GM21825 (cell line): Measurements from ENCODE around the gene SNX7.

Experiments used
- ATAC-seq: cut with Tn5 transposase; IDR thresholded peaks from one replicate; pipeline ENCODE4 v1.9.1; 2021; ENCODE audit warnings: mild to moderate bottlenecking, moderate library complexity; ENCODE audit not compliant: unreplicated experiment

Gene SNX7

DNA sequence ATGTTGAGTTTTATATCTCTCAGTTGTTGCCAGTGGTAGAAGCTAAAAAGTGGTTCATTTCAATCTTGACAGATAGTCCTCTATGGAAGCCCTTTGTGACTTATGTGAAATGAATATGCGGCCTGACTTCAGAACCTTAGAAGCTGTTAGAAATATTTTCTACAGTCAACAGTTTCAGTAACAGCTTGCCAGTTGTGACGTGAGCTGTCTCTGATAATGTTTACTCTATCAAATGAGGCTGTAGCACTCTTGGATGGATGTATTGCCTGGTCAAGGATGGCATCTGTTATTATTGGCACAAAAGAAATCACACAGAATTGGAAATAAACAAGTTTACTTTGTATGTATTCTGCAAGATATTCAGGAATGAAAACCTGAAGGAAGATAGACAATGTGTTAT, 31.9 kb downstream of the SNX7 start:
- no peak for ATAC-seq

DNA sequence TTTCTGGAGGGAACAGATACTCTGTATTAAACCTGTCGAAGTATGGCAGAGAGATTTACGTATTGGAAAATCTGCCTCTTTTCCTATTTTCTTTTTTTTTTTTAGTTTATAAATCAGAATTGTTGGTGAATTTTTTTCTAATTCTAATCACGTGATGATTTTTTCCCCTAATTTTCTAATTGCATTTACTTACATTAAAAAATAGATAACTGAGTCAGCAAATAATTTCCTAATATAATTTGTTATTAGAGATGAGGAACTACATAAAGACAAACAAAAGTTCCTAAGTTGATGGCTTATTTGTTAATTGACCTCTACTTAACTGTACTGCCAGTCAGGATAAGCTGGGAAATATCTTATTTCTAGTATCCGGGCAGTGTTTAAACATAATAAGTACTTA, 34.6 kb downstream of the SNX7 start:
- no peak for ATAC-seq

DNA sequence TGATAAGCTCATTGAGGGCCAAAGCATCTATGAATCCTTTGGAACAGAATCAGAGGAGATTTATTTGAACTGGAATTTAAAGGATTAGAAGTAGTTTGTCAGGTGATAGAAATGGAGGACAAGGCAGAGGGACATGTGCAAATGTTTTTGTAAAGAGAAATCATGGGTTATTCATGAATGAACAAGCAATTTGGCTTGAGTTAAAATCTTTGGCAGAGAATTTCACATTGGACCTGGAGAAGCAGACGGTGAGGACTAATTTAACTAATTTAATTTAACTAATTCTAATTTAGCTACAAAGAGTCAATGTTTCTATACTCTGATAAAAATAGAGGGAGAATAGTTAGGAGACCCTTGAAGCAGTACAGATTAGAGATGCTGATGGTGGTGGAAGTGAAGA, 36.3 kb downstream of the SNX7 start:
- ATAC-seq, result no peak

DNA sequence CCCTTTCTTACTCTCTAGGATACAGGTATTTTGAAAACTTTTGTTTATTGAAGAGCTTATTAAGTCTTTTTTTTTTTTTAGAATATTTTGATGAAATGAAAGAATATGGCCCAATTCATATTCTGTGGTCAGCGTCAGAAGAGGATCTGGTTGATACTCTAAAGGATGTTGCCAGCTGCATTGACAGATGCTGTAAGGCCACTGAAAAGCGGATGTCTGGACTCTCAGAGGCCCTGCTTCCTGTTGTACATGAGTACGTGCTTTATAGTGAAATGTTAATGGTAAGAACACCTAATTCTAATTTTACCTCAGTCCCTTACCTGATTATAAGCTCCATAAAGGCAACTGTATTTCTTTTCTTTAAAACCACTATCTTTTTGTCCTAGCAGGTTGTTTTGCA, 37.1 kb downstream of the SNX7 start:
- no peak for ATAC-seq

DNA sequence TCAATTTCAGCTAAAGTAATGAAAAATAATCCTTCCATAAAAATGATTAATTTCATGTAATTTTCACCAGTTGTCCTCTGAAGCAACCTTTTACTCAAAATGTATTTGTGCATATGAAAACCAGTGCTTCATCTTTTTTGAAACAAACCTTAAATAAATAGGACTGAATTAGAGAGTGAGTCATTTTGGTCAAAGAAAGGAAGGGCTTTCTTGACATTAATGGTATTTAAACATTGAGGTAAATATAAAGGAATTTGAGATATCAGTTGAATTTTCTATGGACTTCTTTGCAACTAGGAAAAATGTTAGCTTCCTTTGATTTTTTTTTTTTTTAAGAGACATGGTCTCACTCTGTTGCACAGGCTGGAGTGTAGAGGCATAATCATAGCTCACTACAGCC, 38.7 kb downstream of the SNX7 start:
- ATAC-seq, result no peak

DNA sequence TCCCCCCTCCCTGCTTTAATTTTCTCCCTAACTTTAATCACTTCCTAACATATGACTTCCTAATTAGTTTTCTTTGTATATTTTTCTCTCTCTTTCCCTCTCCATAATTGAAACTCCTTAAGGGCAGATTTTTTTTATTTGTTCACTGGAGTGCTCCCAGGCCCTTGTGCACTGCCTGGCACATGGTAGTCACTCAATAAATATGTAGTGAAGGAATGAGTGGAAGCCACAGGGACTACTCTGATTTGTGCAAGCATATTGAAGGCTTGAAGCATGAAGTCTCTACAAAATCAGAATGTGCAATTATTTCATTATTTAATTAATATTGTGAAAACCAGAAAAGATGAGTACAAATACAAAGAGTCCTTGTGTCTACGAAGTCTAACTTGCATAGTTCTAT, 41.5 kb downstream of the SNX7 start:
- ATAC-seq, result no peak

DNA sequence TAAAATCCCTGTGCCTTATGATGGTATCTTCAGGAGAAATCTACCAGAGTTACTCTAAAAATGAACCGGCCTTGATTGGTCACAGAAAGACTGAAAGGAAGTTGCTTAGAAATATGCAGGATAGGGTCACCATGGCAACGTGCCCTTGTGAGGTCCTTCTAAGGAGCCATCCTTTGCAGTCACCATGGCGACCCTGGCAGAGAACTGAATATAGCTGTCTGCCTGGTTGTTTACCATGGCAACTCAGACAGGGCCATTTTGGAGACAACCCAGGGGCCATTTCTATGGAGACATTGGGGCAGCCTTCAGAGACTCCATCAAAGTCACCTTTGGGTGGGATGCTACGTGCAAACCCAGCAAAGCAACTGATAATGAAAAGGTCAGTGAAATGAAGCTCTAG, 43.0 kb downstream of the SNX7 start:
- ATAC-seq, result no peak

DNA sequence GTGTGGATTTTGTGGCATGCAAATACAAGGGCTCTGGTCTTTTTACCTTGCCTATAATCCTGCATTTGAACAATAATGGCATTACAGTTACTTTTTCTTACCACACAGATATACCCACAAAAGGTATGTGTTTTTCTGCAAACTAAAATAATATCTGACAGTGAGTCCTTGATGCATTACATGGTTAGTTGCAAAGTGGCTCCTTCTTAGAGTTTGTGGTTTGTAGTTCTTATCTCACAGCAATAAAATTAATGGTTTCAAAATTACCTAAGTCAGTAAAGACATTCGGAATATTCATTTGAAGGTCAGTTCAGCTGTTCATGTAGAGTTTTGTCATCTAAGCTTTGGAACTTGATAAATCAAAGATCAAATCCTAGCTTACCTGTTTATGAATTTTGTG, 43.5 kb downstream of the SNX7 start:
- no peak for ATAC-seq

DNA sequence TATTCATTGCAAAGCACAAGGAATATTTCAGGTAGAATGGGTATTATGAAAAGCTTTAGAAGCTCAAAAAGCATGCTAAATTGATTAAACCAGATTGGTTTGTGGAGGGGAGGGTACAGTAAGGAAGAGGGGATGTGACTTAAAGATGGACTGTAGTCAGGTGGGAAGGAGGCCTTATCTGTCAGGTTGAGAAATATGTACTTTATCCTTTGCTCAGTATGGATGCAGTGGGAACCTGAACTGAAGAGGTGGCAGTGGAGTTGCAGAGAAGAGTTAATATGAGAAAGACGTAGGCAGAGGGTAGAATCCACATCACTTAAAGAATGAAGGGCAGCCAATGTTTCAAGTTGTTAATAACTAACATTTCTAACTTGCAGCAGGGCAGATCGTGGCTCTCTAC, 44.1 kb downstream of the SNX7 start:
- ATAC-seq, result no peak

DNA sequence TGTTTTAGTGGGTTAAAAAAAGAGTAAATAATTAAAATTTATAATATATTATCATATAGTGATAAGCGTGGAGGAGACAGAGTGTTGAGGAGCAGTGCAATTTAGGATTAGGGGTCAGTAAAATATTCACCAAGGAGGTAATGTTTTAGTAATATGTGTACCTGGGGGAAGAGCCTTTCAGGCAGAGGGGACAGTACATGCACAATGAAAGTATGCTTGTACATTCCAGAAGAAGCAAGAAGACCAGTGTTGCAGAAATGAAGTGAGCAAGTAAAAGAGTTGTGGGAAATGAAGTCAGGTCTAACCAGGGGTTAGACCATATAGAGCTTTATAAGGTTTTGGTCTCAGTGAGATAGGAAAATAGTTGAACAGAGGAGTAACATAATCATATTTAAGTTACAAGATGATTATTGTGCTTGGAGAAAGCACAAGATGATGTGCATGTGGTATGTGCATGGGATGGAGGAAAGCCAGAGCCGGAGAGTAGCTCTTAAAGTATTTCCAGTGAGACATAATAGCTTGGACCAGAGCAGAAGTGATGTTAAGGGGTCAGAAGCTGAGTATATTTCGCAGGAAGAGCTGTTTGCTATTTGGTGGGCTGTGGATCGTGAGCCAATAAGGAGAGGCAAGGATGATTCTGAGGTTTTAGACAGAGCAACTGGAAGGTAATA, 44.8 kb downstream of the SNX7 start:
- ATAC-seq, result no peak

DNA sequence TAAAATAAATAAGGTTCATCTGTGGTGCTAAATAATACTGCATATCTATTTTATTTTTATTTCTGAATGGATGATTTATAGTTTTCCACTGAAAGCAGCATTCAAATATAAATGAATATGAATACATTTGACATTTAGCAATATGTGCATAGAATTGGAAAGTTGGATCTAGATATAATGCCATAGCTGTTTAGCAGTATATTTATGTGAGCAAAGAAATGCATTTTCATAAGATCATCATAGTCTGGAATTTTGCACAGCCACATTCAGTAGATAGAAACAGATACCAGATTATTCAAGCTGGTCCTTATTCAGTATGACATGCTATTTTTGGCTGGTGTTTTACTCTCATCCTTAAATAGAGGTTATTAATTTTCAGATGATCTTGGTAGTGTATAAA, 46.0 kb downstream of the SNX7 start:
- no peak for ATAC-seq

DNA sequence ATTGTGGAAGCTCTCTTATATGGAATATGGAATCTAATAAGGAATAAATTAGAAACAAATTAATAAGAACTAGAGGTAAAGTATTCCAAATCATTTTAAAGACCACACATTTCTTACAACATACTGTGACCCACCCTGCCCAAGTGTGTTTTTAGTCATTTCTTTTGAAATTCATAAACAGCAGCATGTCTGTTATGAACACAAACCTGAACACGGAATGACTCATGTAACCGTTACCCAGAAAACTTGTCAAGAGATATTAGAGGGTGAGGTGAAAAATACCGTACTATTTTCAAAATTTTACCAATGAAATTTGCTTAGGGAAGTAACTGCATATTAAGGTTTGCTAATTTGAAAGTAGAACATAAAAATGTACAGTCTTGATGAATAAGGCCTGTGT, 48.4 kb downstream of the SNX7 start:
- ATAC-seq, result no peak

DNA sequence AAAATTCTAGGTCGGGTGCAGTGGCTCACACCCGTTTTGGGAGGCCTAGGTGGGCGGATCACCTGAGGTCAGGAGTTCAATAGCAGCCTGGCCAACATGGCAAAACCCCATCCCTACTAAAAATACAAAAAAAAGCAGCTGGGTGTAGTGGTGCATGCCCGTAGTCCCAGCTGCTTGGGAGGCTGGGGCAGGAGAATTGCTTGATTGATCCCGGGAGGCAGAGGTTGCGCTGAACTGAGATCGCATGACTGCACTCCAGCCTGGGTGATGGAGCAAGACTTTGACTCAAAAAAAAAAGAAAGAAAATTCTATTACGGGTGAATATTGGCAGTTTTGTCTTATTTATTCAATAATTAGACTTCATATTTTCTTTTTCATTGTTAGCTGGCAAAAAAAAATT, 62.1 kb downstream of the SNX7 start:
- no peak for ATAC-seq

DNA sequence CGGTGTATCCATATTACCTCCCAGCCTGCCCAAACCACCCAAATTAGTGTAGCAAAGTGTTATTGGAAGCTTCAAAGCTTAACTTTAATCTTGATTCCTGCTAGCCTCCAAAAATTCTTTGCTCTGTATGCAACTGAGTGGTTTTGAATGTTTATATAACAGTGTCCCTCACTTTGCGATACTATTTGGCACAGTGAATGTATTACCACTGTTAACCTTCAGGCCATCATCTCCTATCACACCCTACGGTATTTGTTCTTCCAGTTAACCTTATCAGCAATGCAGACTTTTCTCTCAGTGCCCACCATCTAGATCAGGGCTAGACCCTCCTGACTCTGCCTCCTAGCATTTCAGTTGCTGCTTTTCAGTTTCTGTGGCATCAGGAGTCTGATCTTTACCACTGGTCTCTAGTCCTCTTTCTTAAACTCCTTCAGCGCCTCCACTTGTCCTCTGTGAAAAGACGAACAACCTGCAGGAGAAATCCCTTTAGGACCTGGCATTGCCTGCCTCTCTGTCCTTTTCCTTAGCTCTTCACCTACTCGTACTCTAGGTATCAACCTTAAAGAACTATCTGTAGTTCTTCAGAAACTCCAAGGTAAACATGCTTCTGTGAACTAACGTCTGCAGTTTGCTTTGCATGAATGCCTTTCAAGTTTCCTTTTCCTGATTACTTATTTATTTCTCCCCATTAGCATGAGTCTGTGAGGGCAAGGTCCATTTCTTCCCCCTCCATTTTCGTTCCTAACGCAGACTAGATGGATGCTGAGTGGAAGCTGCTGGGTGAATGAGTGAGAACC, 71.7 kb downstream of the SNX7 start:
- peak; percentile 55 for ATAC-seq

DNA sequence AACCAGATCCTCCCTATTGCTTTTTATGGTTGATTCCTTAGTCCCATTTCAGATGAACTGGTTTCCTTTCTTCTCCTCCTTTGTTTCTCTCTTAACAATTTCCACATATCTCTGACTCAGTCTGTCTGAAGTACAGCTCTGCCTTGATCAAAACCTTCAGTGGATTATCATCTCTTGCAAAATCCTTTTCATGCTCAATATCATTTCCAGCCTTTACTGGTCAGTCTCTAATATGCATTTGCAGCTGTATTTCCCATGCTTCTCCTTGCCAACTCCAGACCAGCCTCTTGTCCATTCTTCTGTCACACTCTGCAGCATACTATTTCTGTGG, 72.2 kb downstream of the SNX7 start:
- ATAC-seq, result no peak

DNA sequence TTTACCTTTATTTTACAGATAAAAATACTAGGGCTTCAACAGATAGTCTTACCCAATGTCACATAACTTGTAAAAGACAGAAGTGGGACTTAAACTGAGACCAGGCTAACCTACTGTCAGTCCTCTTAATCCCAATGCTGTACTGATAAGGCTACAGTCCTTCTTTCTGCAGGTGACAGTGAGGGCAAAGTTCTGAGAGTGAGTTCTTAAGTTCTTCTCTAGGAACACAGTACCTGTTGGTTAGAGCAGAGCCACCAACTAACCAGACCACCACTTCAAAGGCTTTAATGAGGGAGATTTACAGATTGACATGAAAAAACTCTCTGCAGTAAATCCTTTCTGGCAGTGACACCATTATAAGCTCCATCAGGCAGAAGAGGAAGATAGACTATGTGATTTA, 74.2 kb downstream of the SNX7 start:
- no peak for ATAC-seq

DNA sequence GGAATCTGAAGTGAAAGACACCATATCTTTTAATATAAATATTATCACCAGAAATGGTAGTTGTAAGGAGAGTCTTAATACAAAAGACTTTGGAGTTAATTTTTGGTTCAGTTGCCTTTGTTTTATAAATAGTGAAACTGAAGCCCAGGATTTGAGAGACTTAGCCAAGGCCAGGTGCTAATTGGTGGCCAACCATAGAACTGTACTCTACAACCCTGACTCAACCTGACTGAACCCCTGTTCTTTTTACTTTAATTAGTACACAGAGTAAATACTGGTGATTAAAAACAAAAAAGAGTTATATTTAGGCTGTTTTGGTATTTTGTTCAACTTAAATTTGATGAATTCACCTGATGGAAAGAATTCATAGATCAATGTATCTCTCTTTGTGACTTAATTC, 76.3 kb downstream of the SNX7 start:
- ATAC-seq, result no peak

DNA sequence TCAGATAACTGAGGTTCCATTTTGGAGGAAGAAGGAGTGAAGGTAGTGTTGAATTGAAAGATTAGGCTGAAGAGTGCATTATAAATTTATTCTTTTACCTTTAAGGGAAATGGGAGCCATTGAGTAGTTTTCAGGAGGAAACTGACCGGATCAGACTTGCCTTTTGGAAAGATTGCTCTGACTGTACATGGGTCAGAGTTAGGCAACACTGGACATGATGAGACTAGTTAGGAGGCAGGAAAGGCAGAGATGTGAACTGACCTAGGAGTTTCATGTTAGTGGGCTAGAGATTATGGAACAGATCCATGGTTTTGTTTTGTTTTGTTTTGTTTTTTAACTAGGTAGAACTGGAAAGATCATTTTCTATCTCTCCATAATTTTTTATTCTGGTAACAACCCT, 78.2 kb downstream of the SNX7 start:
- ATAC-seq, result no peak

DNA sequence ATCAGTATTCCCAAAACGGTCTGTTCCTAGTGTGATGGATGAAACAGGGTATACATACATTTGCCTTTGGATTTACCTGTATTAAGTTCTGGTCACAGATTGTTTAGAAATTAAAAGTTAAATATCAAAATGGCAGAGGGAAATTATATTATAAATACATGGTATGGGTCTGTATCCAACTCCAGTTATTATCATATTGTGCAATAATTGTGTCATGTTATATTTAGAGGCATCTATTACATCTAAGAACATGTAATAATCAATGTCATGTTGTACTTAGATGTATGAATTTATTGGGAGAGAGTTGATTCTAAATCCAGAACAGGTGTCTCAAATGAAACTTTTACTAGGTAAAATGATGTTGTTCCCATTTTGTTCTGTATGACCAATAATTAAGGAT, 79.6 kb downstream of the SNX7 start:
- no peak for ATAC-seq

DNA sequence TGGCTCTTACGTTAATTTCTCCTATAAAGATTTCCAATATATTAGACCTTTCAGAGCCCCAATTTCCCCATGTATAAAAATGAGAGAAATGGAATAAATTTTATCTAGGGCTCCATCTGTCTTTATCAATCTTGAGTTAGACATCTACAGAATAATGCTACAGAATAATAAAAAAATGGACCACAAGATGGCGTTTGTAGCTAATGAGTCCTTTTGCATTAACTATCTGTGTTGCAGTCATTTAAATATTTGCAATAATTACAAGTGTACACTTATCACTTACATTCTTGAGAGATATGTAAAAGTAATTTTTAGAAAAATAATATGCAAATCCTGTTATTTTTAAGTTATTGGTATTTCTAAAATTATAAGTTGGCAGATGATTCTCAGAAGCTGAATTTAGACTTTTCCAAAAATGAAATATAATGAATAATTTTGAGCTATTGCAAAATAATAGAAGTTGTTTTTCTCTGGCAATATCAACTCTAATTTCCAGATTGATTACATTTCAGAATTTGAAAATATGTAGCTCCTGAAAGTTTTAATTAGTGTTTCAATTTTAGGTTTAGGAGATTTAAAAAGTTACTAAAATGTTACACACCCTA, 87.7 kb downstream of the SNX7 start:
- no peak for ATAC-seq

DNA sequence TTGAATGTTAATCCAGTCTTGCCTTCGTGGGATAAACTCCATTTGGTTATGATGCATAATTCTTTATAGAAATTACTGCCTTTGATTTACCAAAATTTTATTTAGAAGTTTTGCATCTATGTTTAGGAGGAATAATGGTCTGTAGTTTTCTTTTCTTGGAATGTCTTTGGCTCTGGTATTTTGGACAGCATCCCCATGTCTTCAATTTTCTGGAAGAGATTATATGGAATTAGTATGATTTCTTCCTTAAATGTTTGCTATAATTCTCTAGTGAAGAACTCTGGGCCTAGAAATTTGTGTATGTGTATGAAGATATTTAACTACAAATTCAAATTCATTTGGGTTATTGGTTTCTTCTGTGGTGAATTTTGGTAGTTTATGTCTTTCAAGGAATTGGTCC, 92.7 kb downstream of the SNX7 start:
- no peak for ATAC-seq

DNA sequence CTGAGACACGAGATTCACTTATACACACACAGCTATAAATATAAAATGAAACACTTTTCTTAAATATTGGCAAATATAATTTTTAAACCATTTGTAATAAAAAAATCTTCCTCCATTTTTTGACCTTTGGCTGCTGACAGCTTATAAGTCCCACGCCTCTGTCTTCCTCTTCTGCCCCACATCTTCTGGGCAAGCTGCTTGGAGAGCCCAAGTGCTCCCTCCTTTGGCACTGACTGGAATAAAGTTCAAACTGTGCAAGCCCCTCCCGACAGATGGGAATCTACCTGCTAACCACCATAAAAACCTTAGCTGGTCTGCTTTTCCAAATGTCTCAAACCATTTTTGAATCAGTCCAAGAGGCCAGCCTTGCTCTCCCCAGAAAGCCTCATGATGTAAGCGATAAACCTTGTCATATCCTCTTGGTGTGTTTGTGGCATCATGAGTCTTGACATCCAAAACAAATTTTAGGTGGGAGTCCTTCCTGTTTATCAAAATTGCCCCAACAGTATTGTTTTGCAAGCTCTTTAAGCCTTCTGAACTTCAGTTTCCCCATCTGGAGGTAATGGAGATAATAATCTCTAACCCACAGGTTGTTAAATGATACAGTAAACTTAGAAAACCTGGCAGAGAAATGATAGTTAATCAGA, 99.8 kb downstream of the SNX7 start:
- ATAC-seq, result no peak
